NCI-H1436 (cell line): Measurements from ENCODE around the gene KREMEN2.

Experiments used
- DNase-seq: peaks from one replicate; lab custom pipeline; 2025; lab: John Stamatoyannopoulos, UW

The KREMEN2 gene

DNA sequence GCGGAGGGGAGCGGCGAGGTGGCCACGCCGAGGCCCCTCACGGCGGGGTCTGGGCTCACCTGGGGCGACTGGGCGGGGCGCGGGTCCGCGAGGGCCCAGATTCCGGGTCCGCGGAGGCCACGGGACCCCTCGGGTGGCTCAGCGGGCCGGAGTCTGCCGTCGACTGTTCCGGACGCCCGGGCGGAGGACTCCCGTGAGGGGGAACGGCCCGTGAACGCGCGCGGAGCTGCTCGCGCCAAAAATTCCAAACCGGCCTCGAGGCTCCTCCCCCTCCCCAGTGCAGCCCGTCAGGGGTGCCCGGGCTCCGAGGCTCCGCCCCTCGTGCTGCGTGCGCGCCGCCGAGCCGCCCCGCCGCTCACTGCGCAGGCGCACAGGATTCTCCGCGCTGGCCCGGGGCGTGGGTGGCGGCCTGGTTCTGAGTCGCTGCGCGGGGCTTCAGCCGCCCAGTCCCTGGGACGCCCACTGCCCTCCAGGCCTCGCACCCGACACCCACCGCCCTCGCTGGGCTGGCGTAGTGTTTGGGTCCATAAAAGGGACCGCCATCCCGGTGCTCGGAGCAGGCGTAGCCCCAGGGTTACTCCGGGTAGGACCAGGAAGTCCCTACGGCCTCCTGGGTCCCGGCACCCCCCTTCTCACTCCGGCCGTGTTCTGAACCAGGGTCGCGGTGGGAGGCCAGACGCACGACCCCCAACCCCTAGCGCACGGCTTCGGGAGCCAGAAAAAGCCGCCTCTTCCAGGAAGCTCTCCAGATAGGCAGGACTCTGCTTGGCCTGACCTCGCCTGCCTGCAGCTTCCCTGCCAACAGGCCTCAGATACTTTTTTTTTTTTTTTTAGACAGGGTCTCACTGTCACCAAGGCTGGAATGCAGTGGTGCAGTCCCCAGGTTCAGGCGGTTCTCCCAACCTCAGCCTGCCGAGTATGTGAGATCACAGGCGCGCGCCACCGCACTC is 16.4 kb downstream of the KREMEN2 start, which contains the start of gene PKMYT1:
TSS of gene PKMYT1 (minus strand) at position 220 of the 950 bp plus-strand sequence. CDS start 789 bp downstream, outside the sequence.
- DNase-seq: peak; percentile 90

DNA sequence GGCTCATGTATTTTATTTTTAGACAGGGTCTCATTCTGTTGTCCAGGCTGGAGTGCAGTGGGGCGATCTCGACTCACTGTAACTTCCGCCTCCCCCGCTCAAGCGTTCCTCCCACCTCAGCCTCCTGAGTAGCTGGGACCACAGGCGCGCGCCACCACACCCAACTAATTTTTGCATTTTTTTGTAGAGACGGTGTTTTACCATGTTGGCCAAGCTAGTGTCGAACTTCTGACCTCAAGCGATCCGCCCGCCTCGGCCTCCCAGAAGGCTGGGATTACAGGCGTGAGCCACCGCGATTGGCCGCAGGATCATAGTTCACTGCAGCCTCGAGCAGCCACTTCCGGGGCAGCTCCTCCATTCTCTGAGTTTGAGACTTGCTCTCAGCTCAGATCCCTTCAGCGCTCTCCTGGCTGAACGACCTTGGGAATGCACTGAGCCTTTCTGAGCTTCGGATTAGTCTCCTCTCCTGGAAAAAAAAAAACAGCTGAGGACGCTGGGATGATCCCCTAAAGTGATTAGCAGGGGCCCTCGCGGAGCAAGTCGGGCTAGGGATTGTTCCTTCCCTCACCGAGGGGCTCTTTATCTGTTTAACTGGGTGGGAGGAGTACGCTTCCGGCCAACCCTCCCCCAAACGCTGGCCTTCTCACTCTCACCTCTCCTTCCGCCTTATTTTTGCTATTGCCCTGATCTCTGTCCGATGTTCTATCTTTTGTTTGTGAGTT is 17.3 kb downstream of the KREMEN2 start:
- DNase-seq: no peak

DNA sequence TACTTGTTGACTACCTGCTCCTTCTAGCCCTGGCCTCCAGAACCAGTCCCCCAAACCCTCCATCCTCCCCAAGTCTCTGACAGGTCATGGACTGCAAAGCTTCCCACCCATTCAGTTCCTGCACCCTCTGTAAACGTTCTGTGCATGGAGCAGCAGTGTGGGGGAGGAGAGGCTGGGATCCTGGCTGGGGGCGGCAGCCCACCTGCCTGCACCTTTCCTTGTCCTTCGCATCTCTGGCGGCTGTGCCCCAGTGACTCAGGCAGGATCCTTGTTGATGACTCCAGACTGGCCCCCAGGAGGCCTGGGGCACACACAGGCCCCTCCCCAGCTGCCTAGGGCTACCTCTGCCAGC is 17.8 kb downstream of the KREMEN2 start:
- DNase-seq: no peak

DNA sequence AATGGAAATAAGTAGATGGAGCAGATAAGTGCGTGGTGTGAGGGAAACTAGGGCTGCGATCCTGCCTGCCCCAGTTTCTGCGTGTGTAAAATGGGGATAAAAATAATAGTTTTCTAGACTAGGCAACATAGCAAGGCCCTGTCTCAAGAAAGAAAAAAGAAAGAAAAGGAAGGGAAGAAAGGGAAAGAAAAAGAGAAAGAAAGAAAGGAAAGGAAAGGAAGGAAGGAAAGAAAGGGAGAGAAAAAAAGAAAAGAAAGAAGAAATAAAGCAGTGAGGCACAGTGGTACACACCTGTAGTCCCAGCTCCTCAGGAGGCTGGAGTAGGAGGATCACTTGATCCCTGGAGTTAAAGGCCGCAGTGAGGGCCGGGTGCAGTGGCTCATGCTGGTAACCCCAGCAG is 18.3 kb downstream of the KREMEN2 start:
- DNase-seq: no peak

DNA sequence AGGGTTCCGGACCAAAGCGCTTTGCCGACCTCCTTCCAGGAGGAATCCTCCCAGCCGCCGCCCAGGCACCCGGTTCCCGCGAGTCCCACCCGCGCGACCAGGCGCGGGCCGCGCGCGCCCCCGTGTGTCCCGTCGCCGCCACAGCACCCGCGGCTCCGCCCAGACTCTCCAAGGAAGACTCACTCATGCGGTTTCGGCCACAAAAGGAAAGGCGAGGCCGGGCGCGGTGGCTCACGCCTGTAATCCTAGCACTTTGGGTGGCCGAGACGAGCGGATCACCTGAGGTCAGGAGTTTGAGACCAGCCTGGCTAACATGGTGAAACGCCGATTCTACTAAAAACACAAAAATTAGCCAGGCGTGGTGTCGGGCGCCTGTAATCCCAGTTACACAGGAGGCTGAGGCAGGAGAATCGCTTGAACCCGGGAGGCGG is 19.6 kb downstream of the KREMEN2 start:
- DNase-seq: peak; percentile 78

DNA sequence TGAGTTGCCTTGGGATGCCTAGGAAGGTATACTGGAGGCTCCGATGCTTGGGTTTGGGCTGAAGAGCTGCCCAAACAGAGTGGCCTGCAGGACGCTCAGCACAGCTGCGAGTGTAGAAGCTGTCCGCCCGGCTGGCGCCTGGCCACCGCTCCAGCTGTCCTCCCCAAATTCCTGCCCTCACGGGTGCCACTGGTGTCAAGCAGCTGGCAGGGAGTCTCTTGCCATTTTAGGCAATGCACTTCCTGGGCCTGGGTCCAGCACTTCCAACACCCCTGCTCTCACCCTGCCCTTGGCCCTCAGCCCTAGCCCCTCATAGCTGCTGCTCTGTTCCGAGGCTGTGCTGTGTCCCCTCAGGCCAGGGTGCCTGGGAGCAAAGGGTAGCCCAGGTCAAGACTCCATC is 21.4 kb downstream of the KREMEN2 start:
- DNase-seq: no peak

DNA sequence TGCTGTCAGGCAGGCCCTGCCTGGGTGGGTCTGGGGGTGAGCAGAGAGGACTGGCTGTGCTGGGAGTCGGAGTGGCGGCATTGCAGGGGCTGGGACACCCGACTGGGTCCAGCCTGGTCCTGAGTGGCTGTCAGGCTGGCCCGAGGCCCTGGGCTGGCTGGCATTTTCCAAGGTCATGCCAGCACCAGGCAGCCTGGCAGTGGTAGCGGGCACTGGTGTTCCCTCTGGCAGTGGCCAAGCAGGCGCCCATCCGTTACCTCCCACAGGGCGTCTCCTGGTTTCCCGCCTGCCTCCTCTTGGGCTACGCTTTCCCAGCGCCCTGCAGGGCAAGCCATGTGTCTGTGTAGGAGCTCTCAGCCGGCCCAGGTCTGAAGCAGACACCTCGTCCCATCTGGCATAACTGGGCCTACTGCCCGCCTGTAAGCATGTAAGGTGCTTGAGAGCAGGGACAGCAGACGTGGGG is 21.8 kb downstream of the KREMEN2 start:
- DNase-seq: no peak

DNA sequence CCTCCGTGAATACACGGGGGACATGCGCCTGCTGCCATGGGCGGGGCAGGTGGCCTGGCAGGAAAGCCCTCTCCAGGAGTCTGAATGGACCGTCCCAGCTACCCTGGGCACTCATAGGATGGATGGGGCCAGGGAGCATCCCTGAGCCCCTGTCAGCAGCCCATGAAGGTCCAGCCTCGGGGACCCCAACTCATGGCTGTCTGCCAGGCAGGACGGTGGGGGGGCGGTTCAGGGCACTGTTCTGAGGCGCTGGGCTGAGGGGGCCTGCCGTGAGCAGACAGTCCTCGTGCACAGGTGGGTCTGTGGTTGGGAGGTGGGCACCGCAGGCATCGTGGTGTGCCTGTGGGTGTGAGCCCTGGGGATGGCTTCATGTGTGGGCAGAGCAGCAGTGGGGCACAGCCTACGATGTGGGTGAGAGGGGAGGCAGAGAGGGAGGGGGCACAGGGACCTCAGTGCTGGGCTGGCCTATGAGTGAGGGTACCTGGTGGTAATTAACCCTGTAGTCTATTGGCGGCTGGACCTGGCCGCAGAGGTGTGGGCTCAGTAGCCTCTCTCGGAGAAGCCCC is 22.6 kb downstream of the KREMEN2 start:
- DNase-seq: no peak

DNA sequence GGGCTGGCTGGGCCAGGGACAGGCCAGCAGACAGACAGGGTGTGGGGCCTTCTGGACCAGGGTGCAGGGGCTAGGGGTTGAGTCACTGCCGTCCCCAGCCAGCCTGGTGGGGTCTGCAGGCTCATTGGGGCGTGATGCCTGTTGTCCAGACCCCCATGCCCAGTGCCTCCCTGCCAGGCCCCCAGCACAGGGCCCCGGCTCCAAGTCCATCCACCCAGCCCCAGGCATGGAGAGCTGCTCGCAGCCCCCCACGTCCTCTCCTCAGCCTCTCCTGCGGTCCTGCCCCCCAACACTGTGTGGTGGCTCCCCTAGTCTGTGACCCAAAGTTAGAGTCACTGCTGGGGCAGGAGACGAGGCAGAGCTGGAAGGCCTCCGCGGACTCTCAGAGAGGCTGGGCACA is 23.2 kb downstream of the KREMEN2 start:
- DNase-seq: no peak

DNA sequence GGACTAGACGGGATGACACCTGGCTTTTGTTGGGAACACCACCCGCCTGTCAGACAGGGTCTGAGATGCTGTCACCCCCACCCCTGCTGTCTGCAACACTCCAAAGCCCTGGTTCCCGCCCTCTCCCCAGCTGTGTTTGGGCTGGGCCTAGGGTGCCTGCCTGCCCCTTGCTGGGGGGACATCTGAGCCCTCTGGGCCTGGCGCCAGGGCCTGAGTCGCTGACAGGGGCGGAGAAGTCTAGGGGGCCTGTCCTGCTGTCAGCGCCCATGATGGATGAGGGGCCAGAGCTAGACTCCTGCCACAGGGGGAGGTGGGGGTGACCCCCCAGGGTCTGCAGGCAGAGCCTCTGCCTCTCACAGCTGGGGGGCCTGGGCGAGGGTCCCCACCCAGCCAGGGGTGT is 23.8 kb downstream of the KREMEN2 start:
- DNase-seq: no peak

DNA sequence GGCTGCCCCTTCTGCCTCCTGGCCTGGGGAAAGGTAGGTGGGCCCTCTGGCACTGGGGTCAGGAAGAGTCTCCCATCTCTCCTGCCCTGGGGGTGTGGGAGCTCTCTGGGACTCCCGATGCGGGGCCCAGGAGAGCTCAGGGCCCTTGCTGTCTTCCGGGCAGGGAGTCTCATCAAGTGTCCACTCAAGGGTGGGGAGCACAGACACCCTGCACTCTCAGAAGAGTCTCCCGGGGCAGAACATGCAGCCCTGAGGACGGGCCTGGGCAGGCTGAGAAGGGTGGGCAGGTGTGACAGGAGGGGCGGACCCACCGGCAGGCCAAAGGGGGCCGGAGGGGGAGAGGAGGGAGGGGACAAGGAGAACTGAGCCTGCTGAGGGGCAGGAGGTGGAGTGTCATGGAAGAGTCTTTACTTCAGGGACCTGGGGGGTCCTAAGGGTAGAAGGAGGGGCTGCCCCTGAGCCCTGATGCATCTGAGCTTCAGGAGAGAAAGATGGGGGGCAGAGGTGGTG is 24.6 kb downstream of the KREMEN2 start:
- no peak for DNase-seq

DNA sequence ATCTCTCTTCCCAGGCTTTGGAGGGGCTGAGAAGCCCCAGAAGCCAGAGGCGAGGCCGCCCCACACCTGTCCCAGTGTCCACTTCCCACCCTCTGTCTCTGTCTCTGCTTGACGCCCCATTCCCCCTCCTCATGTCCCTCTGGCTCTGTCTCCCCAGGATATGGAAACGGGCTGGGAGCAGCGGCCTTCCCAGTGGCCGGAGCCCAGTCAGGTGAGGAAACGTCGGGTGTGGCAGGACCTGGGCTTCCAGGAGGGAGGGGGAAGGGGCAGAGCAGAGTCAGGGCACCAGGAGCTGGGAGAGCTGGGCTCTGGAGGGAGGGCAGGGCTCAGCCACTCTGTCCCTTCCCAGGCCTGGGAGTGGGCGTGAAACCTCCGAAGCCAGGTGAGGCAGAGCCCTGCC is 26.8 kb downstream of the KREMEN2 start:
- no peak for DNase-seq

DNA sequence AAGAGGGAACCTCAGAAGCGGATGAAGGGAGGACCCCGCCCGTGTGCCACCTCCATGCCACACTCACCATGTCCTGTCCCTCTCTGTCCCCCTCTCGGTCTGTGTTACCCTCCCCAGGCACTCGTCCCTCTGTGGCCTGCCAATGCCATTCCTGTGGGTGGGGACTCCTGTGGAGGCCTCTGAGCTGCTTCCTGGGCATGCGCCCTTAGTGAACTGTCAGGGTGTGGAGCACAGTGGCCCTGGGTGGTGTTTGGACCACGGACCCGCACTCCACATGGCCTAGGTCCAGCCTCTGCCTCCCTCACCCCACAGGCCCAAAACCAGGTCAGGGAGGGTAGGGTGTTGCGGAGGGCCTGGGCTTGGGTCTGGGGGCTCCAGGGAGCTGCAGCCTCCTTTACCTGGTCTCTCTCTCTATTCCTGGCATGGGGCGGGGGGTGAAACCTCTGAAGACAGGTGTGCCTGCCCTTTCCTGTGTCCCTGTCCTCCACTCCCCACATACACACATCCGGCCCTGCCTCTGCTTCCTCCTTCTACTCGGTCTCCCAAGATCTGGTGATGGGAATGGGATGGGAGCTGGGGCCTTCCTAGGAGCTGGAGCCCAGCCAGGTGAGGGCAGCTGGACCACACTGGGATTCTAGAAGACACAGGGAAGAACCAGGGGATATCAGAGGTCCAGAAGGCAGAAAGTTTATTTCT is 27.6 kb downstream of the KREMEN2 start:
- DNase-seq: no peak

DNA sequence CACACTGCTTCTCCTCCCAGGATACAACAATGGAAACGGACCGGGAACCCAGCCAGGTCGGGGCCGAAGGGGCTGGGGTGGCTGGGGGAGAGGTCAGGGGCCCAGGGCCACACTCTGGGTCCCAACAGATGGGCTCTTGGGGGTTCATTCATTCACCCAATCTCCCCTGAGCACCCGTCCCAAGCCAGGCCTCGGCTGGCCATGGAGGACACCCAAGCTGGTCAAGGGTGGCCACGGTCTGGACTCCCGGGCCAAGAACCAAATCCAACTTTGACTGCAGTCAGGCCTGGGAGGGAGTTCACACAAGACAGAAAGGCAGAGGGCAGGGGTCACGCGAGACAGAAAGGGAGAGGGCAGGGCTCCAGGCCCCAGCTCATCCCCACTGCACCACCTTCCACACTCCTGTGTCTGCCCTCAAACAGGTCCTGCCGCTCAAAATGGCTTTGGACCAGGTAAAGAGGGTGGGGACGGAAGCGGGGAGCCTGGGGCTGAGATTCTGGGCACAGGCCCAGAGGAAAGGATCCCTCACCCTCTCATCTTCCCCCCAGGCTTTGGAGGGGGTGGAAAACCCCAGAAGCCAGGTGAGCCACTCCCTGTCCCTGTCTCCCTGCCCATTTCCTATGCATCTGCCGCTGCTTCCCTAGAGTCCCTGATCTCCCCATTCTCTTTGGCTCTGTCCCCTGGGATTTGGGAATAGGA is 28.5 kb downstream of the KREMEN2 start:
- DNase-seq: no peak

DNA sequence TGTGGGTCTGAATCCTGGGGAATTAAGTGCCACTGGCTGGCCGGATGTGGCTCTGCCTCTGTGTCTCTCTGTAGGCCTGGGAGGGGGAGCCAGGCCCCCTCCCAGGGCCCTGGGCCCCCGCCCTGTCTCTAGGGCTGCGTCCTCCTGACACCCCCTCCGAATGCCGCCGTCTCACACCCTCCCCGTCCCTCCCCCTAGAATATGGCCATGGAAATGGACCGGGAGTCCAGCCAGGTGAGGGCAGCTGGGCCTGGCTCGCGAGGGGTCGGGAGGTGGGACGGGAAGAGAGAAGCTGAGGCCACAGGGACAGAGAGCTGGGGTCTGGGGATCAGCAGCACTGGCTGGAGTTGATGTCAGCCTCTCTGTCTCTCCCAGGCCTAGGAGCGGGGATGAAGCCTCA is 32.2 kb downstream of the KREMEN2 start:
- DNase-seq: no peak

DNA sequence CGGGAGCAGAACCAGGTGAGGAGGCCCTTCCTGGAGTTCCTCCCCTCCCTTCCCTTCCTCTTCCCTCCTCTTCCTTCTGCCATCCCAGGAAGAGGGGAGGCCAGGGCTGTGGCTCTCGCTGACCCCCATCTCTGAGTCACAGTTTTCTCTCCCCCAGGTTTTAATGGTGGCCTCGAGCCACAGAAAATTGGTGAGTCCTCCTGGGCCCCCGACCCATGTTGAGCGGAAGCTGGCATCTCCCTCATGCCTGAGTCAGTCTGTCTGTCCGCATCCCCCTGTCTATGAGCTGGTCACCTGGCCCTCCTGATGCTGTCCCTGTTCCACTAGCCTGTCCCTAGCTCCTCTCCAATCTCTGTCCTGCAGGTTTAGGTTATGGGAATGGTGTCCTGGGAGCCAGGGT is 35.9 kb downstream of the KREMEN2 start:
- no peak for DNase-seq

DNA sequence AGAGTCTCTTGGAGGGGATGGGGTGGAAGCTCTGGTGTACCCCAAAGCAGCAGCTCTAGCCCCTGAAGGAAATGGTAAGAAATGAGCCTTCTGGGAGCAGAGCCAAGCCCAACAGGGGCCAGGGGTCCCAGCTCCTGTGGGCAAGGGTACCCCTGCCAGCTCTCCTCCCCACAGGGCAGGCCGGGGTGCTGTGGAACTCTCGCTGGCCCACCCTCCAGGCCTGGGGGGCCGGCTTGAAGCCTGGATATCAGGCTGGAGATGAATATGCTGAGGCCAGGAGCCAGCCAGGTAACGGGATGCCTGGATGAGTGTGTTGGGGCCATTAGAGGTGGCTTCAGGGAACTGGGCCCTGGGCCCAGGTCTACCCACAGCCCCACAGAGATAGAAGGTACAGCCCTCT is 36.5 kb downstream of the KREMEN2 start:
- no peak for DNase-seq

DNA sequence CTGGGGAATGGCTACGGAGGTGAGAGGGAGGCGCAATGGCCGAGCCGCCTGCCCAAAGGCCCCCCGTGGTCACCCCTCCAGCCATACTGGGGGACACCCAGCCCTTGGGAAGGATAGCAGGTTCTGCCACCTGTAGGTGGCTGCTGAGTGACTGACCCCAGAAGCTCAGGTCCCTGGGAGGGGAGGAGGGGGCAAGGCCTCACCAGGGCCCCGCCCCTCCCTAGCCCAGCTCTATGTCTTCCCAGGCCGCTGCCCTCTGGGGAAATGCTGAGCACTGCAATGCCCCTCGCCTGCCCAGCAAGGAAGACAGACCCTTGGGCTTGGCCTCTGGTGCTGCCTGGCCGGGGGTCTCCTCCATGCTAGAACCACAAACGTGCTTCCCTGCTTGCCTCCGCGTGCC is 37.2 kb downstream of the KREMEN2 start:
- DNase-seq: no peak

DNA sequence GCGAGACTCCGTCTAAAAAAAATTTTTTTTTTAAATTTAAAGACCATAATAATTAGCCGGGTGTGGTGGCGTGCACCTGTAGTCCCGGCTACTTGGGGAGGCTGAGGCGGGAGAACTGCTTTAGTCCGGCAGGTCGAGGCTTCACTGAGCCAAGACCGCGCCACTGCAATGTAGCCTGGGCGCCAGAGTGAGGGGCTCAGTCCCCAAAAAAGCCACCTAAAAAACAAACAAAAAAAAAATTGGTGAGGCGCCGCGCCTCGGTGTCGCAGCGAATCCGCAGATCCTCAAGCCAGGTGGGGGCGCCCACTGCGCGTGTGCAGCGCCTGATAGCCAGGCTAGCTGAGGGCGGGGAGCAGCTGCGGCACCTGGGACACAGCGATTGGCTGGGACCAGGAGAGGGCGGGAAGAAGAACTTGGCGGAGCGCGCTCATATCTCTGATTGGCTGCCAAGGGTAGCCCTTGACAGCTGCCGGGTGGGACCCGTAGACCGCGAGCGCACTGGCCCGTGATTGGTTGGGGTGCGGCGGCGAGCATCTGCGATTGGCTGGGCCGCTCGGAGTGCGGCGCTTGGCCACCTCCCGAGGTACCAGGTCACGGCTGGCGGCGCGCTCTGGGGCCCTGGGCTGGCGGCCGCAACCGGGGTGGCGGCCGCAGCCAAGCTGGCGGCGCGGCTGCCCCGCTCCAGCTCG is 39.7 kb downstream of the KREMEN2 start:
- peak; percentile 99 for DNase-seq

DNA sequence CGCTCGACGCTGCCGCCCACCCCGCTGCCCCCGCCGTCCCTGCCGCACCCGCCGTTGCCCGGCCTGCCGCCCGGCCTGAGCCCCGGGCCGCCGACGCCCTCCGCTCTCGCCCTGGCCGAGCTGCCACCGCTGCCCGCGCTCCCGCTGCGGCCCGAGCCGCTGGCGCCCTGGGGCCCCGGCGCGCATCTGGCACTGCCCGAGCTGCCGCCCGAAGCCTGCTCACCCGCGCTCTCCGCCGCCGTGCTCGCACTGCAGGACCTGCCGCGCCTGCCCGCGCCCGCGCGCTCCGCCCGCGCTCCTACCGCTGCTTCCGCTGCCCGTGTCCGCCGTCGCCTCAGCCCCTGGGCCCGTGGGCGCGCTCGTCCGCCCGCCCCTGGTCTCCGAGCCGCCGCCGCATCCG is 40.2 kb downstream of the KREMEN2 start:
- DNase-seq: no peak
